ENCODE results near the gene SH2D5.

The SH2D5 gene

DNA sequence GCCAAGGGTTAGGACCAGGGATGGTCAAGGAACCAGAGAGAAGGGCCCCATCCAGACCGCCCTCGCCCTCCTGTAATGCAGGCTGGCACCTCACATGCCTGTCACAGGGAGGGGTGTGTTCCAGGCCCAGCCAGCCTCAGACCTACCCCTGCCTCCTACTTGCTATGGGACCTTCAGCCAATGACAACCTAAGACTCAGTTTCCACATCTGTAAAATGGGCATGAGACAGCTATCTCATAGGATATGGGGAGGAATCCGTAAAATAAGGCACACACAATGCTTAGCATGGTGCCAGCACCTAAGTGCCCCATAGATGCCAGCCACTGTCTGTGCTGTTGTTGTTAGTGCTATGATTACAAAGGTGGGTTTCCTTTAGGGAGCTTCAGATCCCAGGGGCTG, 22.6 kb downstream of the SH2D5 start:
- Histone ChIP-seq H3K36me3 (no peaks in the 10 kb centered on the region), H3K27me3 (peaks cover 1% of the 10 kb centered on the region), H3K4me1 (ENCODE audit: control insufficient read depth in 1 of 2, insufficient read depth in 1 of 2, low read depth in 1 of 2, low read length in 1 of 2) (peaks cover 0 to 5% of the 10 kb centered on the region in 2 experiments), H3K9me3 (no peaks in the 10 kb centered on the region), H3K4me3 (ENCODE audit: low read depth in 1 of 2, low read length in 1 of 2) (no peak overlapping the region), H3K27ac (no peak overlapping the region)
- TF ChIP-seq, protein P1, sequence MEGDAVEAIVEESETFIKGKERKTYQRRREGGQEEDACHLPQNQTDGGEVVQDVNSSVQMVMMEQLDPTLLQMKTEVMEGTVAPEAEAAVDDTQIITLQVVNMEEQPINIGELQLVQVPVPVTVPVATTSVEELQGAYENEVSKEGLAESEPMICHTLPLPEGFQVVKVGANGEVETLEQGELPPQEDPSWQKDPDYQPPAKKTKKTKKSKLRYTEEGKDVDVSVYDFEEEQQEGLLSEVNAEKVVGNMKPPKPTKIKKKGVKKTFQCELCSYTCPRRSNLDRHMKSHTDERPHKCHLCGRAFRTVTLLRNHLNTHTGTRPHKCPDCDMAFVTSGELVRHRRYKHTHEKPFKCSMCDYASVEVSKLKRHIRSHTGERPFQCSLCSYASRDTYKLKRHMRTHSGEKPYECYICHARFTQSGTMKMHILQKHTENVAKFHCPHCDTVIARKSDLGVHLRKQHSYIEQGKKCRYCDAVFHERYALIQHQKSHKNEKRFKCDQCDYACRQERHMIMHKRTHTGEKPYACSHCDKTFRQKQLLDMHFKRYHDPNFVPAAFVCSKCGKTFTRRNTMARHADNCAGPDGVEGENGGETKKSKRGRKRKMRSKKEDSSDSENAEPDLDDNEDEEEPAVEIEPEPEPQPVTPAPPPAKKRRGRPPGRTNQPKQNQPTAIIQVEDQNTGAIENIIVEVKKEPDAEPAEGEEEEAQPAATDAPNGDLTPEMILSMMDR (IDR thresholded peaks at IDR 0.05), result no peak

DNA sequence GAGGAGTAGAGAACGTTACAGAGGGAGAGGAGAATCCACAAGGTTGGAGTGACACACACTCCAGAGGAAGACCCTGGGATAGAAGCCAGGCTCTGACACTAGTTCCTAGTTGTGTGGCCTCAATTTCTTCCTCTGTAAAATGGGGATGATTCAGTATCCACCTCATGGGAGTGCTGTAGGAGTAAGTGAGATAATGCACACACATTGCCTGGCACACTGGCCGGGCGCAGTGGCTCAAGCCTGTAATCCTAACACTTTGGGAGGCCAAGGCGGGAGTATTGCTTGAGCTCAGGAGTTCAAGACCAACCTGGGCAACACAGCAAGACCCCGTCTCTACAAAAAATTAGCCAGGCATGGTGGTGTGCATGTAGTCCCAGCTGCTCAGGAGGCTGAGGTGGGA, 23.6 kb downstream of the SH2D5 start:
- Histone ChIP-seq H3K27me3 (no peaks in the 10 kb centered on the region), H3K9me3 (no peaks in the 10 kb centered on the region)
- TF ChIP-seq, protein P1 (IDR thresholded peaks at IDR 0.05), result no peak

DNA sequence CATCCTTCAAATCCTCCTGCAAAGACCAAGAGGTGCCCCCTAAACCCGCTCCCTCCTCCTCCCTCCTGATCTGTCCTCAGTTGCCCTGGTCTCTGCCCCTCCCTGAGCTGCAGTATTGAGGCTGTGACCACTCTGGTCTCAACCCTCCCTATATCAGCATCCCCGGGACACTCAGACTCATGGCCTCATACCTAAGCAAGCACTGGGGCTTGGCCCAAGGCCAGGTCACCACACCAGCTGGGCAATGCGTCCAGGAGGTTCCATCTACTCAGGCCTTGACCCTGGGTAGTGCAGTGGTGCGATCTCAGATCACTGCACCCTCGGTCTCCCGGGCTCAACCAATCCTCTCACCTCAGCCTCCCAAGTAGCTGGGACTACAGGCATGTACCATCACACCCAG, 24.4 kb downstream of the SH2D5 start:
- Histone ChIP-seq H3K36me3 (no peaks in the 10 kb centered on the region), H3K4me1 (ENCODE audit: control insufficient read depth in 1 of 2, insufficient read depth in 1 of 2, low read depth in 1 of 2, low read length in 1 of 2) (peaks cover 0 to 5% of the 10 kb centered on the region in 2 experiments), H3K9me3 (no peaks in the 10 kb centered on the region), H3K27me3 (no peaks in the 10 kb centered on the region), H3K27ac (no peak overlapping the region), H3K4me3 (ENCODE audit: low read depth in 1 of 2, low read length in 1 of 2) (no peak overlapping the region)
- TF ChIP-seq, protein P1 (IDR thresholded peaks at IDR 0.05), result no peak

More for the DNA sequence above, 23.6 kb downstream of the SH2D5 start:
- H3K27ac ChIP-seq, result no peak overlapping the region
- peaks cover 0 to 5% of the 10 kb centered on the region in 2 experiments for H3K4me1 ChIP-seq (ENCODE audit: control insufficient read depth in 1 of 2, insufficient read depth in 1 of 2, low read depth in 1 of 2, low read length in 1 of 2)
- no peaks in the 10 kb centered on the region for H3K36me3 ChIP-seq
- no peak overlapping the region for H3K4me3 ChIP-seq (ENCODE audit: low read depth in 1 of 2, low read length in 1 of 2)

DNA sequence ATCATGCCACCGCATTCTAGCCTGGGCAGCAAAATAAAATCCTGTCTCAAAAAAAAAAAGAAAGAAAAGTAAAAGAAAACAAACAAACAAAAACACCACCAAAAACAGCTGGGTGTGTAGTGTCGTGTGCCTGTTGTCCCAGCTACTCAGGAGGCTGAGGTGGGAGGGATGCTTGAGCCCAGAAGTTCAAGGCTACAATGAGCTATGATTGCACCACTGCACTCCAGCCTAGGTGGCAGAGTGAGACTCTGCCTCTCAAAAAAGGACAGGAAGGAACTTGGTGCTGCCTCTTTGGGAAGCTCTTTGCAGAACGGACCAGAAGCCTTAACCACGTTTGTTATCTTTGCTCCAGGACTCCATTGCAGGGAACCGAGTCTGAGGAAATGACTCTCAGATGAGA, 25.7 kb downstream of the SH2D5 start:
- TF ChIP-seq, protein P1 (IDR thresholded peaks at IDR 0.05), result no peak
- no peak overlapping the region for H3K27ac ChIP-seq
- no peak overlapping the region for H3K4me3 ChIP-seq (ENCODE audit: low read depth in 1 of 2, low read length in 1 of 2)
- peaks cover 0 to 5% of the 10 kb centered on the region in 2 experiments for H3K4me1 ChIP-seq (ENCODE audit: control insufficient read depth in 1 of 2, insufficient read depth in 1 of 2, low read depth in 1 of 2, low read length in 1 of 2)
- H3K9me3 ChIP-seq, result no peaks in the 10 kb centered on the region
- no peaks in the 10 kb centered on the region for H3K27me3 ChIP-seq
- H3K36me3 ChIP-seq, result no peaks in the 10 kb centered on the region

DNA sequence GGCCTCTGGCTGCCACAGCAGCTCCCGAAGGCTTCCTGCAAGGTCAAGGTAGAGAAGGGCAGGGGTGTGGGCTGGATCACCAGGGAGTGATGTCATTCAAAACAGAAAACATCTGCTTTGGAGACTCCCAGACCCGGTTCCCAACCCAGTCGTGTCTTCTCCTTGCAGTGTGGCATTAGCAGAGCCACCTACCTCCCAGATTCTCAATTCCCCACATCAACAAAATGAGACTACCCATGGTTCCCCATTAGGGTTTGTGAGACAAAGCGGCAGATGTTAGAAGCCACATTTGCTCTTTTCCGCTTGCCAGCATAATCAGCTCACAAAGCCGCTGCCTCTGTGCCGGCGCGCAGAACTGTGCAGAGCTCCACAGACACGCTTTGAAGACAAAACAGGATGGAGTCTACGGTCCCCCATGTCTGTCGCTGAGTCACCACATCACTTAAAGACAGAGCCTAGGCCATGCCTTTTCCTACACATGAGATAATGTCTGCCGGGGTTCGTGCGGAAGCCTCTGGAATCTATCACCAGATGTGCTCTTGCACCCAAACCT, 27.2 kb downstream of the SH2D5 start:
- no peaks in the 10 kb centered on the region for H3K36me3 ChIP-seq
- no peaks in the 10 kb centered on the region for H3K4me1 ChIP-seq (ENCODE audit: control insufficient read depth in 1 of 2, insufficient read depth in 1 of 2, low read depth in 1 of 2, low read length in 1 of 2)
- H3K27me3 ChIP-seq, result no peaks in the 10 kb centered on the region
- no peaks in the 10 kb centered on the region for H3K9me3 ChIP-seq
- TF ChIP-seq, protein P1 (IDR thresholded peaks at IDR 0.05), result no peak
- no peak overlapping the region for H3K27ac ChIP-seq
- H3K4me3 ChIP-seq (ENCODE audit: low read depth in 1 of 2, low read length in 1 of 2), result no peak overlapping the region

All from neutrophil (primary cell).